AG09309 (cell line): Measurements from ENCODE around the gene BGLAP.
"Not testable (repeated sequence)": the region's sequence is repeated elsewhere in the genome, so short reads cannot be mapped to it uniquely, and the experiment has no call there.

Experiments
- DNase-seq: peaks from one replicate; pipeline ENCODE4 v3.0.0-alpha.2; 2010; ENCODE audit warnings: low read depth
- H3K4me3 ChIP-seq: 2 replicates; pipeline ENCODE4 v1.5.1; 2011; ENCODE audit warnings: mild to moderate bottlenecking, low read depth, low read length, moderate library complexity; ENCODE audit not compliant: control insufficient read depth
- CTCF ChIP-seq: IDR thresholded peaks from 2 replicates; pipeline ENCODE4 v1.5.1; 2011; ENCODE audit warnings: mild to moderate bottlenecking, low read depth, low read length, inconsistent platforms; ENCODE audit not compliant: insufficient read depth, control insufficient read depth; ENCODE audit errors: missing control alignments

The BGLAP gene

GRCh38 chr1:156212833-156213643, 28.9 kb upstream of the BGLAP start, which contains the start of gene PMF1:
PMF1 (plus strand) TSS chr1:156213007; CDS start chr1:156213016, 9 bp downstream.
- H3K4me3 ChIP-seq = peak within 1 kb of the TSS; percentile 76
- no peak for TF ChIP-seq CTCF
- DNase-seq = peak; percentile 81

DNA sequence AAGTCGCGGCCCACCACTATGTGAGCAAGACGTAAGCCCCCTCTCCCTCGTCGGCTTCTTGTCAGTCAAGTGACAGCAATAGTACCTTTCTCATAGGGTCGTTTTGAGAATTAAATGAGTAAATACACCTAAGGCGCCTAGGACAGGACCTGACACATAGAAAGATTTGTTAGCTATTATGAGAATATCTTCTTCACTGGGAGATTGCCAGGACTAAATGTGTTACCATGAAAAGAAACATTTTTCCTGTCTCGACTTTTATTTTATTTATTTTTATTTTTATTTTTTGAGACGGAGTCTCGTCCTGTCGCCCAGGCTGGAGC, 28.4 kb upstream of the BGLAP start:
- no peak for TF ChIP-seq CTCF

DNA sequence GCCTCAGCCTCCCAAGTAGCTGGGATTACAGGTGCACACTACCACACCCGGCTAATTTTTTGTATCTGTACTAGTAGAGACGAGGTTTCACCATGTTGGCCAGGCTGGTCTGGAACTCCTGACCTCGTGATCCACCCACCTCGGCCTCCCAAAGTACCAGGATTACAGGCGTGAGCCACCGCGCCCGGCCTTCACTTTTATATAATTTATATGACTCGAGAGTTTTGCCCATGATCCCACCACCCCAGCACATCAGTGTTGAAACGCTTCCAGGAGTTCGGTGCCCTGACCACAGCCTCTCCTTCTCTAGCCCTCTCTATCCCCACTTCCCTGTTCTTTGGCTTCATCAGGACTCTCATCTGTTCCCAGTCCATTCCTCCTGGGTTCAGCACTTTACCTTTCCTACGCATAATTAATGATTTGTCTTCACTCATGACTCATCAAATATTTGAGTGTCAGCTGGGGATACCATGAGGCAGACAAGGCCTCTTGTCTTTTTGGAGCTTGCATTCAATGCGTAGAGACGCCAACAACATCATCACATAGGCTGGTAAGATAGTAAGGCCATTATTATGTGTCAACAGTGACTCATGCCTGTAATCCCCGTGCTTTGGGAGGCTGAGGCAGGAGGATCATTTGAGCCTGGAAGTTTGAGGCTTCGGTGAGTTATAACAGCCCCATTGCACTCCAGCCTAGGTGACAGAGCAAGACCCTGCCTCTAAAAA, 27.8 kb upstream of the BGLAP start:
- H3K4me3 ChIP-seq = peak overlapping the region; percentile 76
- no peak for TF ChIP-seq CTCF
- DNase-seq = no peak

More for the DNA sequence above, 28.4 kb upstream of the BGLAP start:
- DNase-seq = no peak
- H3K4me3 ChIP-seq = peak overlapping the region; percentile 76

- not testable (repeated sequence) for DNase-seq, H3K4me3 ChIP-seq
These were observed 25.5 kb upstream of the BGLAP start for GRCh38 chr1:156216361-156217086.

GRCh38 chr1:156217871-156218270, 24.1 kb upstream of the BGLAP start:
- no peak for DNase-seq

GRCh38 chr1:156220226-156220625, 21.8 kb upstream of the BGLAP start:
- DNase-seq = no peak
- no peak overlapping the region for H3K4me3 ChIP-seq
- TF ChIP-seq CTCF = no peak

More at GRCh38 chr1:156217871-156218270, 24.1 kb upstream of the BGLAP start:
- H3K4me3 ChIP-seq = no peak overlapping the region
- no peak for TF ChIP-seq CTCF

DNA sequence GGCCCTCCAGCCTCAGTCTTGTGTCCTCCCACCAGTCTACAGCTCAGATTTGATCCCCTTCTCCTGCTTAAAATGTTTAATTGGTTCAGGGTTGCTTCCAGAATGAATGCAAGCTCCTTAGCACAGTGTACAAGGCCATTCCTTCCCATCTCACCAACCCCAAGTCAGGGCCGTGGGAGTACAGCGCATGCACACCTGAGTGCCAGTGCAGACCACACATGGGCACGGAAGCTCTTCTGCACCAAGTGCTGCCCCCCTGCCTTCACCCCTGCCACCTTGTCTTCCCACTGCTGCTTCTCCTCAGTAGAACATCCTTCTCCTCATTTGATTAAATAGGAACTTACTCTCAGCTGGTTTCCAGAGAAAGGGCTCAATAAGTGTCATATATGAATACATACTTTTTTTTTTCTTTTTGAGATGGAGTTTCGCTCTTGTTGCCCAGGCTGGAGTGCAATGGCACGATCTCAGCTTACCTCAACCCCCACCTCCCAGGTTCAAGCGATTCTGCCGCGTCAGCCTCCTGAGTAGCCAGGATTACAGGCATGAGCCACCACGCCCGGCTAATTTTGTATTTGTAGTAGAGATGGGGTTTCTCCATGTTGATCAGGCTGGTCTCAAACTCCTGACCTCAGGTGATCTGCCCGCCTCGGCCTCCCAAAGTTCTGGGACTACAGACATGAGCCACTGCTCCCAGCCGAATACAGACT, 19.8 kb upstream of the BGLAP start:
- no peak for TF ChIP-seq CTCF
- no peak overlapping the region for H3K4me3 ChIP-seq
- no peak for DNase-seq
